ENCODE measurements around the gene SLC25A19. TPM values are rescaled to one million over a fixed set of nuclear protein-coding genes. Genes with fewer than 3 reads are reported as not detected.

Gene SLC25A19
- total and polyA plus RNA-seq, 10 of the 15 experiments (the other 5 are each of a cell fraction or from before 2014, with no cell fraction given), result 32.9 to 91.6 (median 53.7) TPM

GRCh38 chr17:75238020-75238580, 51.1 kb downstream of the SLC25A19 start:
- no peaks in the 10 kb centered on the region; the same call in 1 of the 2 replicates for H4K20me1 ChIP-seq (ENCODE audit: control insufficient read depth, insufficient read depth)
- intact Hi-C loops (cut with micrococcal nuclease; ENCODE audit: unreplicated experiment) (no loop called here), in situ Hi-C loops (cut with MboI) (no loop called here)
- DNase-seq (ENCODE audit: low read depth, low spot score), result no peak
- WGBS (ENCODE audit: insufficient coverage, insufficient replicate concordance, low lambda C conversion rate, missing lambda C conversion rate), result 97% methylated on average over 11 of the region's 11 CpGs
- H3K4me1 ChIP-seq (ENCODE audit: control insufficient read depth, insufficient read depth, low read length), result peaks cover 22% of the 10 kb centered on the region
- BruUV-seq (replicated peaks), result TSS peak; percentile 49
- ChIA-PET RAD21 (ENCODE audit: unreplicated experiment) (interaction anchor here (0.8 kb wide), 2 partner anchors 124 to 276 kb away, joined by 4 read pairs; no protein-coding TSS in a partner anchor), POLR2A (no interaction called here), SMC1A (ENCODE audit: uncharacterized antibody, unreplicated experiment) (no interaction called here), CTCF (interaction anchor here (0.6 to 2.0 kb wide), 10 partner anchors 9 to 277 kb away, joined by 3 to 7 read pairs (median 4); no protein-coding TSS in a partner anchor)
- H3K4me3 ChIP-seq, result no peak overlapping the region
- FAIRE-seq, result no peak
- H3K27me3 ChIP-seq (replicated peaks in 1 of 2; ENCODE audit: control insufficient read depth in 2 of 2, insufficient read depth in 2 of 2, low read length in 1 of 2), result no peaks in the 10 kb centered on the region
- H3K36me3 ChIP-seq (ENCODE audit: control insufficient read depth in 2 of 2, insufficient read depth in 2 of 2, low read length in 1 of 2), result peaks cover 58% of the 10 kb centered on the region in 2 experiments
- H3K27ac ChIP-seq (ENCODE audit: control insufficient read depth, insufficient read depth), result no peak overlapping the region
- H3K4me2 ChIP-seq (ENCODE audit: control insufficient read depth, insufficient read depth), result no peak overlapping the region
- H3K9me3 ChIP-seq (replicated peaks; ENCODE audit: control insufficient read depth, insufficient read depth, low read length), result no peaks in the 10 kb centered on the region
- no peaks in the 10 kb centered on the region for H3K79me2 ChIP-seq (ENCODE audit: control insufficient read depth, insufficient read depth, low read length)
- H3K9ac ChIP-seq (ENCODE audit: control insufficient read depth, insufficient read depth, low read length), result no peak overlapping the region
- ATAC-seq, result no peak
- TF ChIP-seq POLR2A (IDR thresholded peaks at IDR 0.05; ENCODE audit: low read depth, low read length) (0 out of 2 replicates have a peak, but pooled peaks have one; percentile 15), CTCF (IDR thresholded peaks at IDR 0.05 in 2 of 3, conservative IDR thresholded peaks at IDR 0.05 in 1 of 3; ENCODE audit: control insufficient read depth in 2 of 3, extremely low read depth in 1 of 3, insufficient read depth in 1 of 3, low read depth in 3 of 3, low read length in 3 of 3) (no peak)
- H2AFZ ChIP-seq (ENCODE audit: control insufficient read depth, low read depth, low read length), result no peak overlapping the region

All from GM12878 (cell line).